HG02870 (cell line): Measurements from ENCODE around the gene C11orf91.
"Not testable (repeated sequence)": the region's sequence is repeated elsewhere in the genome, so short reads cannot be mapped to it uniquely, and the experiment has no call there.

Source experiments
- ATAC-seq: cut with Tn5 transposase; IDR thresholded peaks from one replicate; pipeline ENCODE4 v1.9.1; 2021; ENCODE audit warnings: mild to moderate bottlenecking, moderate library complexity; ENCODE audit not compliant: unreplicated experiment

The C11orf91 gene

DNA sequence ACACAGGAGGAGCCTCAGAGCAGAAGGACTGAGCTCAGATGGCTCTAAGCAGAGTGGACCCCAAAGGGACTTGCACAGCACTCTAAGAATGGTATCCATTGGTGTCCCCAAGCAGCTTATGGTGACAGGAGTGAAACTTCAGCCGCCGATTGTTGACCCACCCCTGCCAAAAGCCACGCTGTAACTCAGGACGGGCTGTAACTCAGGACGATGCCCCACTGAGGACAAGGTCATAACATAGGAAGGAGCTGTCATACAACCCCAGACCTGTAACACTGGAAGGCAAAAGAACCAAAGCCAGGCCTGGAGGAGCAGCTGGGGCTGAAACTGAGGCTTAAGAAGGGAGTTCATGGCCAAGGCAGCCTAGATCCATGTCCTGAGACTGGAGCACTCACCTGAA lies 21.4 kb upstream of the C11orf91 start:
- no peak for ATAC-seq

DNA sequence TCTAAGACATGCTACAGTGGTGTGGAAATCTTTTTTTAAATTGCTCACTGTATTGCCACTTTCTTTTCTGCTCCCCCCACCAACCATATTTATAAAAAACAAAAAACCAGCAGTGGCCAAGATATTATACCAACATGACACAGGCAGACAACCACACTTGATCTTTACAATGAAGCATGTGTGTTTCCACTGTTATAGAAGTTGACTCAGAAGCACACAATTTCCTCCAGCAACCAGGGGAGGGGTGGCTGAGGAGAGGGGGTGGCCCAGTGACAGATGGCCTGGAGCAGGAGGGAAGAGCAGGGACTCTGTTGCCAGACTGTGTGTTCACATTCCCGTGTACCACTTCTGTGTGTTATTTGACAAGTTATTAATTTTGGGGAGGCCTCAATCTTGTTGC lies 20.8 kb upstream of the C11orf91 start:
- ATAC-seq = no peak

DNA sequence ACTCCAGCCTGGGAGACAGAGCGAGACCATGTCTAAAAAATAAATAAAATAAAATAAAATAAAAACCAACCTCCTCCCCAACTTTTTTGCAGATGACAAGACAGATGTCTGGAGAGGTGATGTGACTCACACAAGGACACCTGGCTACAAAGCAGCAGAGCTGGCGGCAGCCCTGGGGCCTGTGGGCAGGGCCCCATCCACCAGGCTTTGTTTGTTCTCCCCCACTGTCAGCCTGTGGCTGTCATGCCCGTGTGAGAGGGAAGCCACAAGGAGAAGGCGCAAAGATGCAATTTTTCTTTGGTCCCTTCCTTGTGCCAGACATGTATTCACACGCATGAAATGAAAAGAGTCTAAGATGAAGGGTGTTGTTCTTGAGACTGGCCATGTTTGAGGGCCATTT lies 19.0 kb upstream of the C11orf91 start:
- no peak for ATAC-seq

DNA sequence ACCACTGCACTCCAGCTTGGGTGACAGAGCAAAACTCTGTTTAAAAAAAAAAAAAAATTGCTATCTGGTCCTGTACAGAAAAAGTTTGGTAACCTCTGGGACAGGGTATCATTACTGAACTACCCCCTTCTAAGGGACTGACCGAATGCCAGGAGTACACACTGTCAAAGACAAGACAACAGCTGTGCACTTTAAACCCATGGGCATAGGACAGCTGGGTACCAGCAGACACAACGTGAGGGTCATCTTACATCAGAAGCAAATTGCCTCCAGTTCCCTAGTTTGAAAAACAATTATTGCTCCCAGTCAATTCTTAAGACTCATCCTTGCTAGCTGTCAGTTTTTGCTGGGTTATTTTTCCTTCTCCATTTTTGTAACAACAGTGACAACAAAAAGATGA lies 17.8 kb upstream of the C11orf91 start:
- ATAC-seq = no peak

DNA sequence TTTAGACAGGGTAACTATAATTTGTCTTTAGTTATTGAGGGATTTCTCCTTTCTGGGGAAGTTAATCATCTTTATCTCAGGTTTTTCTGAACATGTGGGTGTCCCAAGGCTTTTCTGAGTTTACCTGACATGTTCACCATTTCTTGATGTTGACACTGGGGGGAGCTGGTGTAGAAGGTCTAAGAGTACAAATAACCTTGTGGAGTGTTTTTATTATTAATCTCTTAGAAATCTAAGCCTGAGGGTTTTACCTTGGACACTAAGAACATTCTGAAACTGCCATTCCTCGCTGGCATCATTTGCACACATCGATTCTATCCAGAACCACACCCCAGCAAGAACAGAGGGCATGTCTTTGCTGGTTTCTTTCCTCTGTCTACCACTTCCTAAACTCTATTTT lies 15.6 kb upstream of the C11orf91 start:
- ATAC-seq = no peak

DNA sequence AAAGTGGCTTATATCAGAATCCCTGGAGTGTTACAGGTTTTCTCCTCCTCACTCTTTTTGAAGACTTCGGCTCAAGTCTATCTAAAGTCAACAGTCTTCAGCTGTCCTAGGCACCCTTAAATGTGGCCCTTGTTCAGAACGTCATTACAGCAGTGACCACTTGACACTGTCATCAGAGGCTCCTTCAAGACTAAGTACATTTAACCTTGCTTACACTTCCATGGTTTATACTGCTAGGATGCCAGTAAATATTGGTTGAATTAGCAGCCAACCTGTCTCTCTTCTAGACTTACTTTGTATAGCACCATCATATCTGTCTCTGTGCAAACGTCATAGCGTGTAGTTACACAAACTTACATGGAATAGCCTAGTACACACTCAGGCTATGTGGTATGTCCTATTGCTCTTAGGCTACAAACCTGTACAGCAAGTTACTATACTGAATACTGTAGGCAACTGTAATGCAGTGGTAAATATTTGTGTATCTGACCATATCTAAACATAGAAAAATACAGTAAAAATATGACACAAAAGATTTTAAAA lies 13.3 kb upstream of the C11orf91 start:
- no peak for ATAC-seq

DNA sequence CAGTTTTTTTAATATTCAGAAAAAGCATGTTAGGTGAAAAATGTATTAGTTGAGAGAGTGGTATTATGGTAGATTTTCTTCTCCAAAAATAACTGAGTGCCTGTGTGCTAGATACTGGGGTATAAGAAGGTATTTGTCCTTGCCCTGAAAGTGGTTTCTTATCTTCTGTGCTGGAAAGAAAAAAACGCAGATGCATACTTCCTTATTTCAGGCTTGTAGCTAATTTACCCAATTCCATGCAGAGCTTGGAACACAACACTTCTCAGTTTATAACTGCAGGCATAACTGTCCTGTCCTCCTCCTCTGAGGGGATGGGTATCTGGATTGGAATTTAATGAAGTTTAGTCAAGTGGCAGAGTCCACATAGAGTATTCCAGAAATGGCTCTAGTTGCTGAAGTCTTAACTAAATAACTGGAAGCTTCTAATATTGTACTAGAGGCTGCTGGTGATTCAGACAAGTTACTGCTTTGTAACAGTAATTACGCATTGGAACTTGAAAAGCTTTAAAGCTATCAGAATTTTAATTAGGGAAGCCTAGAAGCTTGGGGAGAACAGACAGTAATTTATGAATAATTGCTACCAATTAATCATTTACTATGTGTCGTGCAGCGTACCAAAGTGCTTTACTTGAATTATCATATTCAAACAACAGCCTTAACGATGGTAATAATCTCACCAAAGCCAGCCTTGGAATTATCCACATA lies 12.7 kb upstream of the C11orf91 start:
- no peak for ATAC-seq

DNA sequence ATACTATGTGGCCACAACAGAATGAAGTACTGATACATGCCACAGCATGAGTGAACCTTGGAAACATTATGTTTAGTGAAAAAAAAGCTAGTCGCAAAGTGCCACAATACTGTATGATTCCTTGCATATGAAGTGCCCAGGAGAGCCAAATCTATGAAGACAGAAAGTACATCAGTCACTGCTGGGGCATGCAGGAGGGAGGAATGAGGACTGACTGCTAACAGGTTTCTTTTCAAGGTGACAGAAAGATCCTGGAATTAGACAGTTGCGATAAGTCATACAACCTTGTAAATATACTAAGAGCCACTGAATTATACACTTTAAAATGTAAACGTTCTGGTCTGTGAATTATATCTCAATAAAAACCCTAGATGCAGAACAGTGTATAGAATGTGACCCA lies 11.8 kb upstream of the C11orf91 start:
- ATAC-seq = no peak

DNA sequence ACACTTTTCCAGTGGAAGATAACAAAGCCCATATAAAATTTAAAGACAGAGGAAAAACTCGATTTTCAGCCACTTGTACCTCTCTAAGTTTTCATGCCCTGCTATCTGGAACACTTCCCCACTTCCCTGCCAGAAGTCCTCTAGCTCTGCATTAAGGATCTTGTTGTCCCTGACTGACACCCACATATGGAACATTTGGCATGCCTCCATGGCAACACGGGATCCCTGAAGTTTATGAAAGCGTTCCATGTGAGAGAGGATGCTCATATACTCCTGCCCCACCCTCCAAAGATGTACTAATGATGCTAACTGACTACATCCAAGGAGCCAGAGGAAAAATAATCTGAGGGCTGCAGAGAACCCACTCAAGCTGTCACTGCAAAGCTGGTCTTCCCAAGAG lies 8.8 kb upstream of the C11orf91 start:
- ATAC-seq = no peak

DNA sequence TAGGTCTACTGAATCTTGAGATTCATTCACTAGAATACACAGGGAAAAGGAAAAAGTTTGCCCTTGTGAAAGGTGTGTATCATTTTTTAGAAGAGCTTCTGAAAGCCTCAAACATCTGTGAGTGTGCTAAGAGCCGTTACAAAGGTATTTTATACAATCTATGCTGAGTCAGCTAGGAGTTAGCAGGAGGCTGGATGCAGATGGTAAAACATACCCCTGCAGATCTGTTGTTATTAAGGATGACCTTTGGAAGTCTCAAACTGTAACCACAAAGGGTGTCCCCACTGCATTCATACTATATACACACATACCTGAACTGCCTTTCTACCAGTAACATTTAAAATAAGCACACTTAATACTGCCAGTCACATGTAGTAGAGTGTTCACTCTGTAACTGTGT lies 8.4 kb upstream of the C11orf91 start:
- no peak for ATAC-seq

DNA sequence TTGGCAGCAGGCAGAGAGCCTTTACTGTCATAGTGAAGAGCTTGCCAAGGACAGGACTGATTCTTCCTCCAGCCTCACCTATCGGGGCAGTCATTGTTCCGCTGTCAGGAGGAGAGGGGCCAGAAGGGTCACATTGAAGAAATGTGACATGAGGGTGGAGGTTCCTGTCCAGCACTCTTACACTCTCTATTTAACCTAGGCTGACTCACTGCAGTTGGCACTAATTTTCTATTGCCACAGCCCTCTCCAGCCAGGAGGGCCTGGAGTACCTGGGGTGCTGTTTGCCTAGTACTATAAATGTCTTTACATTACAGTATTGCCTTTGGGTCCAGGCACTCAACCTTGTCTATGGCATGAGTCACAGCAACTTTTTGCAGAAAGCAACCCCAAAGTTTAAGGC lies 7.2 kb upstream of the C11orf91 start:
- ATAC-seq = not testable (repeated sequence)

DNA sequence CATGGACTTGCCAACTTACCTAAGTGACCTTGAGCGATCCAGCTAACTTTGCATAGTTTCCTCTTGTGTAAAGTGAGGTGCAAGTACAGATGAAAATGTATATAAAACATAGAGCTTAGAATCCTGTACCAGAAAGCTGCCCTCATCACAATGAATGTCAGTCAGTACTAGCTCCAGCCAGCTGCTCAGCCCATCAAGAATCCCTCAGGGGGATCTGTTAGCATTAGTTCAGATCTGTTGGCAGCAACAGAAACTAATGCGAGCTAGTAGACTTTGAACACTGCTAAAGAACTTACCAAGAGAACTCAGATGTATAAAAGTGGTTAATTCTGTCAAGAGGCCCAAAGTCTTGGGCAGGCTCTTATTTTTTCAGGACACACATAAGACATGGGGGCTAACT lies 6.3 kb upstream of the C11orf91 start:
- no peak for ATAC-seq

DNA sequence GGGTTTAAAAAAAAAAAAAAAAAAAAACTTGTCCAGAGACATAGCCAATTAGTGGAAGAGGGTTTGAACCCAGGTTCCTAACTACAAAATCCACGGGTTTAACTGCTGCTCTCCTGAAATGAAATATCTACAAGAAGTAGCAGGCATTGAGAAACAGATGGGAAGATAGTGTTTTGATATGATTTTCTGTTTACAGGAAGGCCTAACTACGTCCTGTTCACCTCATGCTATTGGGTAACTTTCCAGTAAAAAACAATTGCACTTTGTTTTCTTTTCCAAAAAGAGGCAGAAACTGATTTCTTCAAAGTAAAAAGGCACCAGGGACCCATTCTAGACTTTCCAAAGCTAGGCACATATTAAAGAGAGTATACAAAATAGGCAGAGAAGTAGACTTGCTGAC lies 5.9 kb upstream of the C11orf91 start:
- ATAC-seq = no peak

DNA sequence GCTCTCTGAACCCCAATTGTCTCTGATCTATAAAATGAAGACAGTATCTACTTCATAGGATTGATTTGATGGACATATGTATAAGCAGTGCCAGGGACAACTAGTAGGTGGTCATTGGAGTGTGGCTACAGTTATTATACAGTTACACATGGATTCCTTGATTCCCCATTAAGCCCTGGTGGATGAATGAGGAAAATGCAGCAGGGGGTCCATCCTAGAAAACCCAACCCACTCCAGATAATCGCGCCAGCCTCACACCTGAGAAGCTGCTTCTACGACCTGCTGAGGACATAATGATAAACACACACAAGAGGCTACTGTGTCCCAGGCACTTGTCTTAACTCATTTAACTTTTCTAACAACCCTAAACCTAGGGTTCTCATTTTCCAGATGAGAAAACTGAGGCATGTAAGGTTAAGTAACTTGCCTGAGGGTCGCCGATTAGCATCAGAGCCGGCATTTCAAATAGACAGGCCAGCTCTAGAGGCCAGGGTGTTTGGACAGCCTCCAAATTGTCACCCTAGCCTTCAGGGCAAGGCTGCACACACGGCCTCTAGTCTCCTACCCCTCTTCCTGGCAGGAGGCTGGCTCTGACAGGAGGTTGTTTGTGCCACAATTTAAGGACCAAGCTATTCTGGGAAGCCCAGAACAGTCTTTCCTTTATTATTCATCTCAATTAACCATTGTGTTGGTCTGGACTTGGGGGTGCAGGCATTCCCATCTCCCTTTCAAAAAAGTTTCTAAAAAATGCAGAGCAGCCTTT lies 3.8 kb upstream of the C11orf91 start:
- ATAC-seq = no peak

DNA sequence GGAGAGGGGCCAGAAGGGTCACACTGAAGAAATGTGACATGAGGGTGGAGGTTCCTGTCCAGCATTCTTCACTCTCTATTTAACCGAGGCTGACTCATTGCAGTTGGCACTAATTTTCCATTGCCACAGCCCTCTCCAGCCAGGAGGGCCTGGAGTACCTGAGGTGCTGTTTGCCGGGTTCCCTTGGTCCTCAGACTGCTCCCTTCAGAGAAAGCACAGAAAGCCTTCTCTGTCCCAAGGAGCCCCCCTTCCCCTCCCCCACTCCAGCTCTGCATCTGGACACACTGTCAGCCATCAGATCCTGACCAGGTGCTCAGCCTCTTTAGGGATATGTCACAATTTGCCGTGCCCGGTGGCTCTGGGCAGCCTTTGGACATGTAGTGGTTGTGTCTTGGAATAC lies 3.2 kb upstream of the C11orf91 start:
- ATAC-seq = no peak

DNA sequence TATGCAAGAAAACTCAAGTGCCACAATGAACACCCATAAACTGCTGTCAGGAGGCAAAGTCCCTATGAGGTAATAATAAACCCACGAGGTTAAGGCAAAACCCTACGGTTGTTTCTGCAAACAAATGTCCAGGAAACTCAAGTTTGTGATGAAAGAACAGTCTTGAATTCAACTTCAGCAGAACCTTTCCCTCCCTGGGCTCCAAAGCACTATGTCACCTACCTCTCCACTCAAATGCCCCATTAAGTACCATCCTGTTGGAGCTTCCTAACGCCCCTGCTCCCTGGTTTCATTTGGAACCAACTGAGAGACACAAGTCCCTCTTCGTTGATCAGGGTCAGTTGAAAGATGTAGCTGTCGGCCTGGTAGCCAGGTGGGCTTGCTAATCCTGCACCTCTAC lies 2.6 kb upstream of the C11orf91 start:
- ATAC-seq = no peak

DNA sequence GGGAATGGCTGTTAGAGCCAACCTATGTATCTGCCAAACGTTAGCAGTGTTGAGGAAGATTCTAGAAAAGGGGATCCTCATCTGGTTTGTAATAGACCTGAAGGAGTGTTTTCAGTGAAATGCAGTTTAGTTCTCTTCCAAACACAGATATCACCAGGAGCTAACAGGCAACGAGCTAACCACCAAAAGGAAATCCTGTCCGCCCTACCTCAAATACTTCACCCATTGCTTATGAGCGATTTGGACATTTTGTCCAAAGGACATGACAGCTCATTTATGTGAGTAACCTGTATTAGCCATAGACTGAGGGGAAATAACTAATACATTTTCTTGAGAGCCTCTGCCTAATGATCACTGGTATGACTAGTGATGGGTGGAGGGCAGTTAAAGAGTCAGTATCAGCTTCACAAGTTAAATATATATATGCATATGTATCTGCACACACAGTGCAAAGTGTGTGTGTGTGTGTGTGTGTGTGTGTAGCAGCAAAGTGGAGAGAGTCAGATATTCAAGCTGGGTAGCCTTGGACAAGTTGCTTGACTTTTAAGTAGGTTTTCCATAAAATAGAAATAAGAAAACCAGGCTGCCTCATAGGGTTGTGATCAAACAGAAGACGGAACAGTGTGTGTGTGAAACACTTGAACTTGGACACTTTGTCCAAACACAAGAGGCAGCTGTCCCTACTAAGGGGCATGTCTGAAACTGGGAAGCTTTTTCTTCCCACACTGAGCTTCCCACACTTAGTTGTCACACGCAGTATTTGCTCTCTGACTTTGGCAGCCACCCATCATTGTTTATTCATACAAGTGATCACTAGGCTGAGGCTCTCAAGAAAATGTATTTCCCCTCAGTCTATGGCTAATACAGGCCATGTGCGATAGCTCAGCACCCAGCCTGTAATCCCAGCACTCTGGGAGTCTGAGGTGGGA lies 940 bp upstream of the C11orf91 start:
- no peak for ATAC-seq

DNA sequence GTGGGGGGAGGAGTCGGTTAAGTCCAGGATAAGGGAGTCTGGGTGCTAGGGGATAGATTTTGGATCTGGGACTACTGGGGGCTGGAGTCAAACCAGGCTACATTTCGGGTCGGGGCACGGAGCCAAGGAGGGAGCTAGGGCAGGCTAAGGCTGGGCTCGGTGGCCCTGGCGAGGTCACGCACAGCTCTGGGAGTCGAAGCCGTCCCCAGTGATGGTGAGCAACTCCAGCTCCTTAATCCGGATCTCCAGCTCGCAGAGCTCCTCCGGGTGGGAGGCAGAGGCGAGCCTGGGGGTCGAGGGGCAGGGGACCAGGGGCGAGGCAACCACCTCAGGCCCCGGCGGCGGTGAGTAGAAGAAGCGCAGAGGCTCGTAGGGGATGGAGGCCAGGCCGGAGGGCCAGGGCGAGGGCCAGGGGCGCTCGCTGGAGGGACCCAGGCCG lies 544 bp downstream of the C11orf91 start:
- no peak for ATAC-seq

DNA sequence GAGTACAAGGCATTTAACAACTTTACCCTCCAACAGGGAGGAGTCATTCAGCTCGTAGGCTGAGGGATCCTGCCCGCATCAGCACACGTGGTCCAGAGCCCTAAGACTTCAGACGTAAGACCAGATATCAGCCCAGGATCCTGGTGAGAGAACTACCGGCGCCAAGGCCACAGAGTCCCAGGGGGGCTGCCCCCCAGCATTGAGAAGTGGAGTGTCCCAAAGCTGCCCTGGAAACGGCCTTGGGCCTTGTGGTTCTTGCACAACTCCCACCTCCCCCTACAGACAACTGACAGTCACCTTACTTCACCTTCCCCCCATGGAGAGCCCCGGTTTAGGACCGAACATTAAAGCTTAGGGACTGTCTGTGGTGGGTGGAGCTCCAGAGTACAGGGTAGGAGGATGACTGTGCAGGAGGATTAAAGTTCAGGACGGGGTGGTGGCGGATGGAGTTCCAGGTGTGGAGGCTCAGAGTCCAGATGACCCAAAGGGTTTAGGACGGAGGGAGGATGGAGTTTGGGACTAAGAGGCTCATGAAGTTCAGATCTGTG lies 1.0 kb downstream of the C11orf91 start:
- ATAC-seq = no peak

DNA sequence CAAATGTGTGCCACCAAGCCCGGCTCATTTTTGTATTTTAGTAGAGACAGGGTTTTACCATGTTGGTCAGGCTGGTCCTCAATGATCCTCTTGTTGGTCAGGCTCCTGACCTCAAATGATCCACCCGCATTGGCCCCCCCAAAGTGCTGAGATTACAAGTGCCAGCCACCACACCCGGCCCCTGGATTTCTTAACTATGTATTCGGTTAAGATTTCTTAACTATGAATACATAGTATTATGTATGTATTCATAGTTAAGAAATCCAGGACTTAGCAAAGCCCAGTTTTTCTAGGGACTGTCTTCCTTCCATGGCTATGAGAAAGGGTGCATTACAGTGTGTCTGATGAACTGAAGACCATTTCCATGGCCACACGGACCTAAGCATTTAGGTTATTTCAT lies 1.7 kb downstream of the C11orf91 start:
- ATAC-seq = no peak

DNA sequence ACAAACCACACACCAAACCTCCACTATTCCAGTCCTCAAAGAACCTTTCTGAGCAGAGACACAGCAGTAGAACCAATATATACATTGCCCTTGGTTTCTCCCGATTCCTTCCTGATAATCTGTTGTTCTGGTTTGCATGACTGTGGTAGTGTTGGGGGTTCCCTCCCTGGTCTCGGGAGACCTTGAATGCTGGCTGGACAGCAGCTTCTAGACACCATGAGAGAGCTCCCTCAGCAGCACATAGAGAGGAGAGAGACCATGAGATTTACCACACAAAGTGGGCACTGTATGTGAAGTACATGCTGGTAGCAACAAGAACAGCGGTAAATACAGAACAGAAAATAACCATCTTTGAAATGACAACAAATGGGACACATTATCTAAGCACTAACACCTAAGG lies 2.6 kb downstream of the C11orf91 start:
- ATAC-seq = no peak
